ENCODE measurements around the gene MRPL47. TPM values are rescaled to one million over a fixed set of nuclear protein-coding genes. Genes with fewer than 3 reads are reported as not detected.

MRPL47 gene
- total and polyA plus RNA-seq, 7 experiments from 2014 or later, result 14.4 to 50.5 (median 21.4) TPM

- Histone ChIP-seq H3K9me3 (ENCODE audit: control insufficient read depth in 2 of 3, low read length in 3 of 3) (no peaks in the 10 kb centered on the region), H3K4me3 (ENCODE audit: low read length) (peak overlapping the region; percentile 22), H3K27ac (ENCODE audit: low read depth, low read length) (peak overlapping the region; percentile 90), H3K27me3 (ENCODE audit: control insufficient read depth in 2 of 2, insufficient read depth in 2 of 2, low read length in 2 of 2) (no peaks in the 10 kb centered on the region), H3K36me3 (ENCODE audit: control insufficient read depth in 2 of 3, insufficient read depth in 3 of 3, low read length in 3 of 3) (peaks cover 3 to 46% (median 10%) of the 10 kb centered on the region in 3 experiments), H3K4me1 (ENCODE audit: control insufficient read depth in 2 of 2, insufficient read depth in 2 of 2, low read length in 2 of 2) (peaks cover 15 to 21% of the 10 kb centered on the region in 2 donors)
- H3K27me3 Mint-ChIP-seq, result no peaks in the 10 kb centered on the region
- DNase-seq, result no peak
- H3K27ac Mint-ChIP-seq, result peak overlapping the region in 8 of 9 donors; percentile 53 to 100 (median 98)
- intact Hi-C loops (cut with micrococcal nuclease), result no loop called here
- ChIA-PET POLR2A (interaction anchor here (0.6 to 1.9 kb wide), 3 partner anchors 9 to 998 kb away, joined by 3 to 6 read pairs (median 4); partner anchors contain the start of gene TTC14), CTCF (no interaction called here)
- peak overlapping the region; percentile 95 to 99 (median 99) for H3K4me3 Mint-ChIP-seq
- no peak for ATAC-seq
- H3K4me1 Mint-ChIP-seq, result peaks cover 18 to 61% (median 40%) of the 10 kb centered on the region in 7 donors
- H3K9me3 Mint-ChIP-seq, result no peaks in the 10 kb centered on the region
- H3K36me3 Mint-ChIP-seq, result peaks cover 4 to 26% (median 9%) of the 10 kb centered on the region in 5 donors
Observed at GRCh38 chr3:179603321-179603720, 1.1 kb downstream of the MRPL47 start.

- peaks cover 3 to 34% (median 15%) of the 10 kb centered on the region in 7 donors for H3K4me1 Mint-ChIP-seq
- ATAC-seq (no peak), DNase-seq (no peak)
- peaks cover 3 to 67% (median 21%) of the 10 kb centered on the region in 3 experiments for H3K36me3 ChIP-seq (ENCODE audit: control insufficient read depth in 2 of 3, insufficient read depth in 3 of 3, low read length in 3 of 3)
- H3K4me3 ChIP-seq (ENCODE audit: low read length), result no peak overlapping the region
- ChIA-PET POLR2A (no interaction called here), CTCF (no interaction called here)
- H3K4me1 ChIP-seq (ENCODE audit: control insufficient read depth in 2 of 2, insufficient read depth in 2 of 2, low read length in 2 of 2), result peaks cover 10 to 15% of the 10 kb centered on the region in 2 donors
- peaks cover 4 to 30% (median 5%) of the 10 kb centered on the region in 5 donors for H3K36me3 Mint-ChIP-seq
- no peaks in the 10 kb centered on the region for H3K27me3 Mint-ChIP-seq
- H3K9me3 Mint-ChIP-seq, result no peaks in the 10 kb centered on the region
- H3K27ac Mint-ChIP-seq, result peak overlapping the region in 2 of 9 donors; percentile 64 to 65
- H3K9me3 ChIP-seq (ENCODE audit: control insufficient read depth in 2 of 3, low read length in 3 of 3), result no peaks in the 10 kb centered on the region
- no peaks in the 10 kb centered on the region for H3K27me3 ChIP-seq (ENCODE audit: control insufficient read depth in 2 of 2, insufficient read depth in 2 of 2, low read length in 2 of 2)
- peak overlapping the region in 1 of 10 donors; percentile 29 for H3K4me3 Mint-ChIP-seq
- no peak overlapping the region for H3K27ac ChIP-seq (ENCODE audit: low read depth, low read length)
- intact Hi-C loops (cut with micrococcal nuclease), result no loop called here
Observed at GRCh38 chr3:179599531-179599930, 4.9 kb downstream of the MRPL47 start.

- H3K36me3 ChIP-seq (ENCODE audit: control insufficient read depth in 2 of 3, insufficient read depth in 3 of 3, low read length in 3 of 3), result peaks cover 18 to 86% (median 42%) of the 10 kb centered on the region in 3 experiments
Observed at GRCh38 chr3:179591313-179591712, 13.1 kb downstream of the MRPL47 start.

GRCh38 chr3:179590669-179591068, 13.8 kb downstream of the MRPL47 start:
- POLR2A ChIA-PET, result interaction anchor here (0.6 kb wide), 1 partner anchor 14 kb away, joined by 3 read pairs; no protein-coding TSS in a partner anchor
- H3K27me3 Mint-ChIP-seq, result no peaks in the 10 kb centered on the region
- peaks cover 18 to 87% (median 38%) of the 10 kb centered on the region in 3 experiments for H3K36me3 ChIP-seq (ENCODE audit: control insufficient read depth in 2 of 3, insufficient read depth in 3 of 3, low read length in 3 of 3)
- no peaks in the 10 kb centered on the region for H3K9me3 ChIP-seq (ENCODE audit: control insufficient read depth in 2 of 3, low read length in 3 of 3)
- no peak overlapping the region for H3K27ac ChIP-seq (ENCODE audit: low read depth, low read length)
- no peak for DNase-seq
- peak overlapping the region in 4 of 9 donors; percentile 20 to 58 (median 41) for H3K27ac Mint-ChIP-seq
- H3K4me3 ChIP-seq (ENCODE audit: low read length), result no peak overlapping the region
- CTCF ChIA-PET, result interaction anchor here (0.7 kb wide), 1 partner anchor 285 kb away, joined by 4 read pairs; no protein-coding TSS in a partner anchor
- no peaks in the 10 kb centered on the region for H3K9me3 Mint-ChIP-seq
- H3K36me3 Mint-ChIP-seq, result peaks cover 0 to 35% (median 21%) of the 10 kb centered on the region in 5 donors
- H3K27me3 ChIP-seq (ENCODE audit: control insufficient read depth in 2 of 2, insufficient read depth in 2 of 2, low read length in 2 of 2), result no peaks in the 10 kb centered on the region
- no peak overlapping the region for H3K4me3 Mint-ChIP-seq
- ATAC-seq, result no peak
- no peaks in the 10 kb centered on the region for H3K4me1 Mint-ChIP-seq
- intact Hi-C loops (cut with micrococcal nuclease), result no loop called here
- no peaks in the 10 kb centered on the region for H3K4me1 ChIP-seq (ENCODE audit: control insufficient read depth in 2 of 2, insufficient read depth in 2 of 2, low read length in 2 of 2)

More at GRCh38 chr3:179591313-179591712, 13.1 kb downstream of the MRPL47 start:
- Mint-ChIP-seq H3K27me3 (no peaks in the 10 kb centered on the region), H3K4me3 (no peak overlapping the region), H3K36me3 (peaks cover 0 to 30% (median 19%) of the 10 kb centered on the region in 5 donors), H3K4me1 (no peaks in the 10 kb centered on the region), H3K27ac (peak overlapping the region in 2 of 9 donors; percentile 12 to 20), H3K9me3 (no peaks in the 10 kb centered on the region)
- no peaks in the 10 kb centered on the region for H3K27me3 ChIP-seq (ENCODE audit: control insufficient read depth in 2 of 2, insufficient read depth in 2 of 2, low read length in 2 of 2)
- no peak for ATAC-seq
- intact Hi-C loops (cut with micrococcal nuclease), result no loop called here
- DNase-seq, result no peak
- H3K4me3 ChIP-seq (ENCODE audit: low read length), result no peak overlapping the region
- no peaks in the 10 kb centered on the region for H3K4me1 ChIP-seq (ENCODE audit: control insufficient read depth in 2 of 2, insufficient read depth in 2 of 2, low read length in 2 of 2)
- ChIA-PET CTCF (no interaction called here), POLR2A (no interaction called here)
- H3K9me3 ChIP-seq (ENCODE audit: control insufficient read depth in 2 of 3, low read length in 3 of 3), result no peaks in the 10 kb centered on the region
- H3K27ac ChIP-seq (ENCODE audit: low read depth, low read length), result no peak overlapping the region

GRCh38 chr3:179589143-179589542, 15.3 kb downstream of the MRPL47 start:
- ATAC-seq, result no peak
- POLR2A ChIA-PET, result no interaction called here
- Histone ChIP-seq H3K4me3 (ENCODE audit: low read length) (no peak overlapping the region), H3K27me3 (ENCODE audit: control insufficient read depth in 2 of 2, insufficient read depth in 2 of 2, low read length in 2 of 2) (no peaks in the 10 kb centered on the region), H3K27ac (ENCODE audit: low read depth, low read length) (no peak overlapping the region), H3K4me1 (ENCODE audit: control insufficient read depth in 2 of 2, insufficient read depth in 2 of 2, low read length in 2 of 2) (no peaks in the 10 kb centered on the region), H3K9me3 (ENCODE audit: control insufficient read depth in 2 of 3, low read length in 3 of 3) (no peaks in the 10 kb centered on the region), H3K36me3 (ENCODE audit: control insufficient read depth in 2 of 3, insufficient read depth in 3 of 3, low read length in 3 of 3) (peaks cover 18 to 91% (median 36%) of the 10 kb centered on the region in 3 experiments)
- DNase-seq, result no peak
- peaks cover 0 to 36% (median 22%) of the 10 kb centered on the region in 5 donors for H3K36me3 Mint-ChIP-seq
- H3K4me1 Mint-ChIP-seq, result no peaks in the 10 kb centered on the region
- CTCF ChIA-PET, result interaction anchor here (0.5 kb wide), 1 partner anchor 65 kb away, joined by 3 read pairs; no protein-coding TSS in a partner anchor
- peak overlapping the region in 3 of 9 donors; percentile 29 to 38 (median 34) for H3K27ac Mint-ChIP-seq
- no peaks in the 10 kb centered on the region for H3K27me3 Mint-ChIP-seq
- H3K9me3 Mint-ChIP-seq, result no peaks in the 10 kb centered on the region
- H3K4me3 Mint-ChIP-seq, result no peak overlapping the region
- intact Hi-C loops (cut with micrococcal nuclease), result no loop called here

GRCh38 chr3:179580992-179581391, 23.4 kb downstream of the MRPL47 start:
- no peak overlapping the region for H3K4me3 ChIP-seq (ENCODE audit: low read length)
- H3K27me3 Mint-ChIP-seq, result no peaks in the 10 kb centered on the region
- no peak overlapping the region for H3K27ac ChIP-seq (ENCODE audit: low read depth, low read length)
- ChIA-PET POLR2A (no interaction called here), CTCF (no interaction called here)
- H3K9me3 Mint-ChIP-seq, result no peaks in the 10 kb centered on the region
- H3K4me1 Mint-ChIP-seq, result peaks cover 0 to 3% (median 0%) of the 10 kb centered on the region in 7 donors
- intact Hi-C loops (cut with micrococcal nuclease), result no loop called here
- ATAC-seq (no peak), DNase-seq (no peak)
- no peaks in the 10 kb centered on the region for H3K27me3 ChIP-seq (ENCODE audit: control insufficient read depth in 2 of 2, insufficient read depth in 2 of 2, low read length in 2 of 2)
- no peak overlapping the region for H3K4me3 Mint-ChIP-seq
- peaks cover 7 to 34% (median 16%) of the 10 kb centered on the region in 5 donors for H3K36me3 Mint-ChIP-seq
- peaks cover 12 to 74% (median 20%) of the 10 kb centered on the region in 3 experiments for H3K36me3 ChIP-seq (ENCODE audit: control insufficient read depth in 2 of 3, insufficient read depth in 3 of 3, low read length in 3 of 3)
- H3K9me3 ChIP-seq (ENCODE audit: control insufficient read depth in 2 of 3, low read length in 3 of 3), result no peaks in the 10 kb centered on the region
- H3K27ac Mint-ChIP-seq, result no peak overlapping the region
- no peaks in the 10 kb centered on the region for H3K4me1 ChIP-seq (ENCODE audit: control insufficient read depth in 2 of 2, insufficient read depth in 2 of 2, low read length in 2 of 2)
